Measurements from ENCODE around the gene ULK3.

Gene ULK3

GRCh38 chr15:74817370-74817737, 25.6 kb downstream of the ULK3 start:
- DNase-seq (ENCODE audit: low spot score) = no peak
- no peak for TF ChIP-seq CTCF (IDR thresholded peaks at IDR 0.05; ENCODE audit: extremely low read depth, missing control alignments)

DNA sequence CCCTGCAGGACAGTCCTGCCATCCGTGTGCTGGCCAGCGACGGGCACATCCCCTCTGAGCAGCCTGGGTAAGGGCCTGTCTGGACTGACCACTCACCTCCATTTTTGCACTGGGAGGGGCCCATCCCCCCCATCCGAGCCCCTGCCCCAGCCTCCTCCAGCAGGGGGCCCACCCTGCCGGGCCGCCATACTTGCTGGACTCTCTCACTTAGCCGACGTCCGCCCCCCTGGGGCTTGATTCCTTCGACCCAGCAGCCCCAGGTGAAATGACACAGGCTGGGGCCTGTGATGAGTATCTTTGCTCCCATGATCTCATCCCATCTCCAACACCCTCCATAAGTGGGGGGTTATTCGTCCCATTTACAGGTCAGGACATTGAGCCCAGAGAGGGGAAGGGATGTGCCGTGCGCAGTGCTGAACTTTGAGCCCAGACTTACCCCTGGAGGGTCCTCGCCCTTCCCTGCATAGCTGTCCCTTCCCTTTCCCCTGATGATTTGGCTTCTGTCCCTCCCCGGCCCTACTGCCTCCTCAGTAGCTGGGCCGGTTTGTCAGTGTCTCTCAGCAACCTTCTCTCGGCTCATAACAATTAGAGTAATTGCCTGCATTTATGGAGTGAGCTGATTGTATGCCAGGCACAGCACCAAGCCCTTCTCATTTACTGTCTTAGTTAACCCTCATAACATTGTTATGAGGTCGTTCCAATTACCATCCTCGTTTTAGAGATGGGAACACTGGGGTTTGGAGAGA, 26.2 kb downstream of the ULK3 start:
- no peak for TF ChIP-seq CTCF (IDR thresholded peaks at IDR 0.05; ENCODE audit: extremely low read depth, missing control alignments)
- no peak for DNase-seq (ENCODE audit: low spot score)

DNA sequence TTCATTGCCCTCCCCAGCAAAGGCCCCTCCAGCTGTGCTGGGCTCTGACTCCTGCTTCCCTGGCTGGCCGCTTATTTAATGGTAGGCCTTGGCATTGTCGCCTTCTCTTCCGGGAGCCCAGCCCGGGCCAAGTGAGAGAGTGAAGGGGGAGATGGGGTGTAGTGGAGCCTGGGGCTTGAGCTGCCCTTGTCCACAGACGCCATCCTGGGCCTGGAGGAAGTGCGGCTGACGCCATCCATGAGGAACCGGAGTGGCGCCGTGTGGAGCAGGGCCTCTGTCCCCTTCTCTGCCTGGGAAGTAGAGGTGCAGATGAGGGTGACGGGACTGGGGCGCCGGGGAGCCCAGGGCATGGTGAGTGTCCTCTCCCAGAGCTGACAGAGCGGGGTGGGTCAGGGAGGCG, 27.0 kb downstream of the ULK3 start:
- TF ChIP-seq CTCF (IDR thresholded peaks at IDR 0.05; ENCODE audit: extremely low read depth, missing control alignments) = no peak

DNA sequence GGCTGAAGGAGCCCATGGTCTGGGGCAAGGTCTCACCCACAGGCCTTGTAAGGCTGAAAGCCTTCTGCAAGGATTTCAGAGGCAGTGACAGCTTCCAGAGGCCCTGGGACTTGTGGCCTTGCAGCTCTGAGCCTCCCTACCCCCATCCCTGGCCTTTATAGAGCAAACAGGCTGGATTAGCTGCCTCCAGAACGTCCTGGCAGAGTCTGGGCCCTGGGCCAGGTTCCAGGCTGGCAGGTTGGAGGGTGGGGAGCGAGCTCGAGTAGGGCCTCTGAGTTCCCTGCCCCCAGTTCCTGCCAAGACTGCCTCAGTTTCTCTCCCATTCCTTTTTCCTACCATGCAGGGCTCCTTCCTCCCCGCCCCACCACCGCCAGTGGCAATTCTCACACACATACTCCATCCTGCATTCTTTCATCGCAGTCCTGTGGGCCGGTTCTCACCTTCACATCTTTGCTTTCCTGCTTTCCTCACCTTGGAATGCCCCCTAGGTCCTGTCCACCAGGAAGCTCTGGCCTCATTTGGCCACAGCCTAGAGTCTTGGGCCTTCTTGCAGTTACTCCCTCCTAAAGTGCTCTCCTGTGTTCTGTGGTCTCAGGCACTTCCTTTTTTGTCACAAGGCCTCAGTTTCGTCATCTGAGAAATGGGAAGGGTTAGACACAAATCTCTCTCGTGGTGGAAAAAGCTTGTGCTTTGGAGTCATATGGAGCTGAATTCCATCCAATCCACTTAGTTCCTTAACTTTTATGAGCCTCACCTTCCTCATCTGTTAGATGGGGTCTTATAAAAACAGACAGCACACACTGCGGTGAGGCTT, 27.6 kb downstream of the ULK3 start:
- TF ChIP-seq CTCF (IDR thresholded peaks at IDR 0.05; ENCODE audit: extremely low read depth, missing control alignments) = no peak
- DNase-seq (ENCODE audit: low spot score) = no peak

More for the DNA sequence above, 27.0 kb downstream of the ULK3 start:
- DNase-seq (ENCODE audit: low spot score) = no peak

- TF ChIP-seq CTCF (IDR thresholded peaks at IDR 0.05; ENCODE audit: extremely low read depth, missing control alignments) = no peak
- DNase-seq (ENCODE audit: low spot score) = no peak
These were observed 30.4 kb downstream of the ULK3 start, which contains the start of gene LMAN1L for GRCh38 chr15:74812533-74812932. LMAN1L (plus strand) TSS chr15:74812835; CDS start chr15:74812855, 20 bp downstream.

DNA sequence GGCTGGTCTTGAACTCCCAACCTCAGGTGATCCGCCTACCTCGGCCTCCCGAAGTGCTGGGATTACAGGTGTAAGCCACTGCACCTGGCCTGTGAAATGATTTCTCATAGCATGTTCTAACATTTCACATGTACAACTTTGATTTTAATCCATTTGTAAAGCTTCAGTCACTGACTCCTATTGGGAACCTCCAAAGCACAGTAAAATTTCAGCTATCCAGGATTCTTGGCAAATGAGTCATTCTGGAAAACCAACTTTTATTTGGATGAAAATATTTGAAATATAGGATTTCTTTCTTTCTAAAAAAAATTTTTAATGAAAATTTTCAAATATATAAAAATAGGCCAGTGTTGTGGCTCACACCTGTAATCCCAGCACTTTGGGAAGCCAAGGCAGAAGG, 33.0 kb downstream of the ULK3 start:
- TF ChIP-seq CTCF (IDR thresholded peaks at IDR 0.05; ENCODE audit: extremely low read depth, missing control alignments) = no peak
- no peak for DNase-seq (ENCODE audit: low spot score)

- no peak for DNase-seq (ENCODE audit: low spot score)
- no peak for TF ChIP-seq CTCF (IDR thresholded peaks at IDR 0.05; ENCODE audit: extremely low read depth, missing control alignments)
These were observed 33.7 kb downstream of the ULK3 start for GRCh38 chr15:74809242-74809641.

All from GM20000 (cell line).